Mesendoderm (in vitro differentiated cells): ENCODE data around the gene CERKL.

ENCODE experiments used
- DNase-seq: peaks from one replicate; pipeline ENCODE4 v3.0.0; 2013
- H2AK5ac ChIP-seq: 2 replicates; pipeline ENCODE4 v1.6.1; 2013; ENCODE audit warnings: low read length, inconsistent platforms
- H2BK120ac ChIP-seq: 2 replicates; pipeline ENCODE4 v1.6.1; 2013; ENCODE audit warnings: low read depth, mild to moderate bottlenecking, low read length, moderate library complexity, mixed read lengths
- H2BK15ac ChIP-seq: replicated peaks from 2 replicates; pipeline ENCODE4 v1.6.1; 2013; ENCODE audit warnings: low read depth, mild to moderate bottlenecking, moderate library complexity
- H2BK5ac ChIP-seq: 2 replicates; pipeline ENCODE4 v1.6.1; 2013; ENCODE audit warnings: low read length, inconsistent platforms
- H3K18ac ChIP-seq: 2 replicates; pipeline ENCODE4 v1.6.1; 2013; ENCODE audit warnings: mild to moderate bottlenecking, low read length, mixed read lengths
- H3K23ac ChIP-seq: one replicate; pipeline ENCODE4 v1.6.1; 2013; ENCODE audit warnings: low read length
- H3K27ac ChIP-seq: 2 replicates; pipeline ENCODE4 v1.5.1; 2013; ENCODE audit warnings: low read depth, mild to moderate bottlenecking, inconsistent platforms, low read length, moderate library complexity
- H3K27me3 ChIP-seq: 2 replicates; pipeline ENCODE4 v1.6.1; 2013; ENCODE audit warnings: low read length, control low read depth, mild to moderate bottlenecking, inconsistent platforms; ENCODE audit not compliant: insufficient read depth, poor library complexity
- H3K36me3 ChIP-seq: 2 replicates; pipeline ENCODE4 v1.6.1; 2013; ENCODE audit warnings: low read length, inconsistent platforms; ENCODE audit not compliant: control insufficient read depth, insufficient read depth
- H3K4ac ChIP-seq: one replicate; pipeline ENCODE4 v1.6.1; 2013; ENCODE audit warnings: low read depth, mild to moderate bottlenecking, low read length, moderate library complexity
- H3K4me1 ChIP-seq: 2 replicates; pipeline ENCODE4 v1.6.1; 2013; ENCODE audit warnings: low read depth, low read length, inconsistent platforms; ENCODE audit not compliant: control insufficient read depth
- H3K4me2 ChIP-seq: 2 replicates; pipeline ENCODE4 v1.6.1; 2013; ENCODE audit warnings: low read length
- H3K4me3 ChIP-seq: 2 replicates; pipeline ENCODE4 v1.5.1; 2013; ENCODE audit warnings: mild to moderate bottlenecking, low read length
- H3K56ac ChIP-seq: one replicate; pipeline ENCODE4 v1.6.1; 2013; ENCODE audit warnings: low read length
- H3K79me1 ChIP-seq: 2 replicates; pipeline ENCODE4 v1.6.1; 2013; ENCODE audit warnings: low read length, inconsistent platforms
- H3K79me2 ChIP-seq: 2 replicates; pipeline ENCODE4 v1.6.1; 2013; ENCODE audit warnings: mild to moderate bottlenecking, low read length; ENCODE audit not compliant: control insufficient read depth, insufficient read depth
- H3K9ac ChIP-seq: 2 replicates; pipeline ENCODE4 v1.6.1; 2013; ENCODE audit warnings: low read length, inconsistent platforms
- H4K5ac ChIP-seq: one replicate; pipeline ENCODE4 v1.6.1; 2013; ENCODE audit warnings: low read length
- H4K8ac ChIP-seq: one replicate; pipeline ENCODE4 v1.6.1; 2013; ENCODE audit warnings: low read depth, mild to moderate bottlenecking, control low read depth, low read length, moderate library complexity
- WGBS: extraction: QIAGEN DNeasy Blood & Tissue Kit; methylation state at CpG from one replicate; pipeline ENCODE4 v1.1.7; 2013; ENCODE audit warnings: low lambda C conversion rate, missing lambda C conversion rate; ENCODE audit not compliant: insufficient coverage; ENCODE audit errors: extremely low coverage; 5-methylcytosine and 5-hydroxymethylcytosine counted together

CERKL gene

DNA sequence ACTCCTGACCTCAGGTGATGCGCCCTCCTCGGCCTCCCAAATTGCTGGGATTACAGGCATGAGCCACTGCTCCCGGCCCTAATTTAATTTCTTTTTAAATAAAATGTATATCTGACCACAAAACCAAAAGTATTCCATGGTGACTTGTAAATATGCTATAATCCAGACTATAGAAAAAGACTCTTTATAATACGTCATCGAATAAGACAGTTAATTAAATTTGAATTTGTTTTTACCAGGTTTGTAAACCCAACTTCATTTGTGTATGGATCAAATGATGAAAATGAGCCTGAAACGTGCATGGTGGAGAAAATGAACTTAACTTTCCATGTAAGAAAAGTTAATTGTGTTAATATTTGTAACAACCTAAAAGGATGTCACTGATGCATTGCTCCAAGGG lies 129.8 kb downstream of the CERKL start:
- Histone ChIP-seq H3K4me1 (no peaks in the 10 kb centered on the region), H3K23ac (no peak overlapping the region), H3K36me3 (no peaks in the 10 kb centered on the region), H2BK5ac (no peak overlapping the region), H3K56ac (no peak overlapping the region), H4K8ac (no peak overlapping the region), H2AK5ac (no peak overlapping the region), H3K79me1 (no peaks in the 10 kb centered on the region), H3K4me3 (no peak overlapping the region), H3K4me2 (no peak overlapping the region), H4K5ac (no peak overlapping the region), H3K27me3 (no peaks in the 10 kb centered on the region), H3K27ac (no peak overlapping the region), H2BK15ac (no peak overlapping the region), H3K9ac (no peak overlapping the region), H3K4ac (no peak overlapping the region), H3K18ac (no peak overlapping the region), H3K79me2 (no peaks in the 10 kb centered on the region), H2BK120ac (no peak overlapping the region)
- DNase-seq = no peak
- WGBS = no CpG with 5 or more reads among the region's 6 CpGs

DNA sequence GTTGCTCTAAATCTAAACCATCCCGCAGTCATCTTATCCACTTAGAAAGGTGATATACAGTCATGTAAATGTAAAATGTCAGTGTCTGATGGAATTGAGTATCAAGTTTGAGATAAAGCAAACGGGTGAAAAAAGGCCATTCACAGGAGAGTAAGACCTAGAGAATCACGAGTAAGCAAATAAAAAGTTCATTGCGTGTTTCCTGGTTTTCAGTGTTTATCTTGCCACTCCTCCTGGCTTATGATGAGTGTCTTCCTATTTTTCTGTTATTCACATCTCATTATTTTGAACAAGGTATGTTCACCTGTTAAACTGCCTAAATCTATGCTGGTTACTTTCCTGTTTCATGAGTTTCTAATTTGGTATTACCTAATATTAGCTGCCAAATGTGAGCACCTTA lies 130.9 kb downstream of the CERKL start:
- Histone ChIP-seq H2BK5ac (no peak overlapping the region), H3K36me3 (no peaks in the 10 kb centered on the region), H3K27ac (no peak overlapping the region), H3K56ac (no peak overlapping the region), H2BK120ac (no peak overlapping the region), H3K79me2 (no peaks in the 10 kb centered on the region), H3K18ac (no peak overlapping the region), H4K8ac (no peak overlapping the region), H3K4ac (no peak overlapping the region), H3K27me3 (no peaks in the 10 kb centered on the region), H3K4me1 (no peaks in the 10 kb centered on the region), H3K23ac (no peak overlapping the region), H3K9ac (no peak overlapping the region), H3K79me1 (no peaks in the 10 kb centered on the region), H2BK15ac (no peak overlapping the region), H4K5ac (no peak overlapping the region), H3K4me2 (no peak overlapping the region), H3K4me3 (no peak overlapping the region), H2AK5ac (no peak overlapping the region)
- no CpG with 5 or more reads among the region's 4 CpGs for WGBS
- no peak for DNase-seq

DNA sequence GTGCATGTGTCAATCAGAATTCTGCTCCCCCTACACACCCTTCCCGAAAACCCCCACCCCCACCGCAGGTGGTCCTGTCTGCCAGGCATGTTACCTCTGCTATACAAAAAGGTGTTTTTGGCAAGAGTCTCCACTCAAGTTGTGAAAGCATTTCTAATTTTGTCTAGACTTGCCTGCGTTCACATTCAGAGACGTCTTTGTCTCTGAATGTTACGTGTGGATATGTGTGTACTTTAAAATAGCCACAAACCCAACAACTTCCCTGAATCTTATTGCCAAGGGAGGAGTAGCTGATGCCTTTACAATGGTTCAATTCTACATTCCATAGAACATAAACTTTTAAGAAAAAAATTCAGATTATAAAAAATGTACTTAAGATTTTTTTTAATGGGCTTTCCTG lies 133.1 kb downstream of the CERKL start:
- Histone ChIP-seq H3K79me1 (no peaks in the 10 kb centered on the region), H3K23ac (no peak overlapping the region), H3K4me2 (no peak overlapping the region), H4K8ac (no peak overlapping the region), H2BK120ac (no peak overlapping the region), H3K4me1 (no peaks in the 10 kb centered on the region), H3K56ac (no peak overlapping the region), H2BK15ac (no peak overlapping the region), H2AK5ac (no peak overlapping the region), H3K18ac (no peak overlapping the region), H3K79me2 (no peaks in the 10 kb centered on the region), H4K5ac (no peak overlapping the region), H3K9ac (no peak overlapping the region), H3K4ac (no peak overlapping the region), H3K4me3 (no peak overlapping the region), H3K36me3 (no peaks in the 10 kb centered on the region), H3K27ac (no peak overlapping the region), H3K27me3 (no peaks in the 10 kb centered on the region), H2BK5ac (no peak overlapping the region)
- no CpG with 5 or more reads among the region's 5 CpGs for WGBS
- DNase-seq = no peak

DNA sequence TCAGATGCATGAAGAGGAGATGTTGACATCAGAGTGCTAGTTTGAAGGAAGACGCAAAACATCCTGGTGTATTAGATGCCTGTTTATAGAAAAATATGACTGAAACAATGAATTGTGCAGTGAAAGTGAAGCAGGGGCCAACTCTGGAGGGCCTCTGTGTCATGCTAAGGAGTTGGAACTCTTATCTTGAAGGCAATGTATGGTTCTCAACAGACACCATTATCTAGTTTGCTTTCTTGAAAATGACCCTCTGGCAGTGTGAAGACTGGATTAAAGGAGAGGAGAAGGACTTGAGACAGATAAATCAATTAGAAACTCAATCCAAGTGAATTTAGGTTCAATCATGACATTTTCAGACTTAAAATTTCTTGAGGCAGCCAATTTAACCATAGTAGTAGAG lies 136.7 kb downstream of the CERKL start:
- Histone ChIP-seq H2BK120ac (no peak overlapping the region), H3K4ac (no peak overlapping the region), H4K8ac (no peak overlapping the region), H3K79me1 (no peaks in the 10 kb centered on the region), H3K27me3 (no peaks in the 10 kb centered on the region), H3K56ac (no peak overlapping the region), H3K27ac (no peak overlapping the region), H3K4me3 (no peak overlapping the region), H3K36me3 (no peaks in the 10 kb centered on the region), H2BK5ac (no peak overlapping the region), H3K4me2 (no peak overlapping the region), H3K9ac (no peak overlapping the region), H2BK15ac (no peak overlapping the region), H3K23ac (no peak overlapping the region), H4K5ac (no peak overlapping the region), H3K18ac (no peak overlapping the region), H3K79me2 (no peaks in the 10 kb centered on the region), H3K4me1 (no peaks in the 10 kb centered on the region), H2AK5ac (no peak overlapping the region)
- no CpG with 5 or more reads among the region's 1 CpG for WGBS
- DNase-seq = no peak

DNA sequence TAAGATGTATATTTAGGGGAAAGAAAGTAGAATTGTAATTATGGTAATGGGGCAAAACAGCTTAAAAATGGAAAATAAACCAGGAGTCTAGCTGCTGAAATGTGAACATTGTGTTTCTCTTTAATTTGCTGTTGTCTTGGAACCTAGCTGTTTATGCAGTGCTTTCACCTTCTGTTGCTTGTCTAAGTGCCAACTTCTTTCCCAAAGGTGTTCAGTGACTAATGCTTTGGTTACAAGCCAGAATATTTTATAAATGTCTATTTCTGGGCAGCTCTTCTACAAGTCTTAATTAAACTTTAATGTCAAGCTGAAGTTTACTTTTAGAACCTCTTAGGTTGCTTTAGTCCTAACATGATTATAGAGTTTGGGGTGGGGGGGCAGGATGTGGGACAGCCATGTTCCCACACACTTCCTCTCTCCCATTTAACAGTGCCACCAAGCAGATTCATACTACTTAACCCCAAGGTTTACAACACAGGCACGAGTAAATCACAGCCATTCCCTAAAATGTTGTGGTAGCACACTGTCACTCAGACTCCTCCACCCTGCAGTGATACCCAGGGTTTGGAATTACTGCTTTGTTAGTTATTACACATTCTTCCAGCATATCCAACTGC lies 139.1 kb downstream of the CERKL start:
- Histone ChIP-seq H3K23ac (no peak overlapping the region), H3K79me2 (no peaks in the 10 kb centered on the region), H3K4me3 (no peak overlapping the region), H3K79me1 (no peaks in the 10 kb centered on the region), H2BK15ac (no peak overlapping the region), H3K36me3 (no peaks in the 10 kb centered on the region), H4K8ac (no peak overlapping the region), H3K4ac (no peak overlapping the region), H3K56ac (no peak overlapping the region), H3K27me3 (no peaks in the 10 kb centered on the region), H3K4me1 (no peaks in the 10 kb centered on the region), H2AK5ac (no peak overlapping the region), H3K27ac (no peak overlapping the region), H3K18ac (no peak overlapping the region), H2BK5ac (no peak overlapping the region), H3K4me2 (no peak overlapping the region), H3K9ac (no peak overlapping the region), H2BK120ac (no peak overlapping the region), H4K5ac (no peak overlapping the region)
- DNase-seq = no peak
- no CpG with 5 or more reads among the region's 1 CpG for WGBS

DNA sequence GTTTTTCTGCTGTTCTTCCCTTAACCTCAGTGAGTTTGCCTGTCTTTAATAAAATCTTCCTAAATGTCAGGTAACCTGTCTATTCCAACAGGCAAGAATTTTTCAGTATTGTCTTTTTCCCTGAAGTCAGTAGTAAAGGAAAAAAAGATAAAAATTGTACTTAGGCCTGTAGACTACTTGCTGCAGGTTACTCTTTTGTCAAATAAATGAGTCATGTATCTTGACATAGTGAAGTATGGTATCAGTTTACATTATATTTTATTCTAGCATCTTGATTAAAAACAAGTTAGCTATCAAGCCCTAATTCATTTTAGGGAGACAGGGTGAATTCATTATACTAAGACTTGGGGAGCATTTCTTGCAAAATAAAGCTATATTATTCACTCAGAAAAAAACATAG lies 139.9 kb downstream of the CERKL start:
- H3K4me1 ChIP-seq = no peaks in the 10 kb centered on the region
- no peak overlapping the region for H3K4ac ChIP-seq
- no peak overlapping the region for H3K18ac ChIP-seq
- H2AK5ac ChIP-seq = no peak overlapping the region
- H3K9ac ChIP-seq = no peak overlapping the region
- H3K4me3 ChIP-seq = no peak overlapping the region
- H3K4me2 ChIP-seq = no peak overlapping the region
- no peak overlapping the region for H4K5ac ChIP-seq
- H3K56ac ChIP-seq = no peak overlapping the region
- H4K8ac ChIP-seq = no peak overlapping the region
- no peaks in the 10 kb centered on the region for H3K79me1 ChIP-seq
- no peak for DNase-seq
- no peak overlapping the region for H3K23ac ChIP-seq
- H3K27me3 ChIP-seq = no peaks in the 10 kb centered on the region
- H3K79me2 ChIP-seq = no peaks in the 10 kb centered on the region
- no peak overlapping the region for H2BK120ac ChIP-seq
- no peak overlapping the region for H3K27ac ChIP-seq
- no peak overlapping the region for H2BK5ac ChIP-seq
- no peaks in the 10 kb centered on the region for H3K36me3 ChIP-seq
- H2BK15ac ChIP-seq = no peak overlapping the region
